DND-41 (cell line): ENCODE measurements around the gene GPHN.

Experiments used
- ATAC-seq: fragments of 200-7000 bp; cut with Tn5 transposase; 3 replicates; pipeline ENCODE4 v1.9.1; 2021; ENCODE audit warnings: low read depth; ENCODE audit not compliant: insufficient read depth
- DNase-seq: peaks from one replicate; pipeline ENCODE4 v3.0.0-alpha.2; 2020
- H2AFZ ChIP-seq: 2 replicates; pipeline ENCODE4 v1.6.0; 2012; ENCODE audit warnings: low read depth, low read length
- H3K27ac ChIP-seq: 2 replicates; pipeline ENCODE4 v1.5.1; 2012; ENCODE audit warnings: low read length, inconsistent platforms
- H3K27me3 ChIP-seq: fragments of 200-600 bp; sonication (generic); 2 replicates; pipeline ENCODE4 v1.6.0; 2012; ENCODE audit warnings: low read length, mild to moderate bottlenecking, inconsistent platforms; ENCODE audit not compliant: insufficient read depth, poor library complexity
- H3K36me3 ChIP-seq: 2 replicates; pipeline ENCODE4 v1.5.1; 2012; ENCODE audit warnings: low read length, inconsistent platforms; ENCODE audit not compliant: insufficient read depth
- H3K4me1 ChIP-seq: 2 replicates; pipeline ENCODE4 v1.5.1; 2012; ENCODE audit warnings: mild to moderate bottlenecking, low read length; ENCODE audit not compliant: insufficient read depth
- H3K4me2 ChIP-seq: 2 replicates; pipeline ENCODE4 v1.6.0; 2012; ENCODE audit warnings: mild to moderate bottlenecking, moderate library complexity, low read length, inconsistent platforms; ENCODE audit not compliant: insufficient read depth
- H3K4me3 ChIP-seq, 2 experiments: fragments of 200-600 bp in 1 of 2; shearing (Covaris generic) in 1 of 2; 2 replicates each; pipeline ENCODE4 v1.5.1; 2012 to 2016; ENCODE audit warnings: inconsistent platforms in 2 of 2, low read length in 2 of 2, mild to moderate bottlenecking in 2 of 2, low read depth in 1 of 2, moderate library complexity in 1 of 2
- H3K79me2 ChIP-seq: 2 replicates; pipeline ENCODE4 v1.6.0; 2012; ENCODE audit warnings: low read length, inconsistent platforms; ENCODE audit not compliant: insufficient read depth
- H3K9ac ChIP-seq: 2 replicates; pipeline ENCODE4 v1.6.0; 2012; ENCODE audit warnings: low read depth, mild to moderate bottlenecking, inconsistent platforms, low read length, moderate library complexity
- H3K9me3 ChIP-seq: 2 replicates; pipeline ENCODE4 v1.5.1; 2012; ENCODE audit warnings: low read length, moderate library complexity, mild to moderate bottlenecking, inconsistent platforms; ENCODE audit not compliant: insufficient read depth, severe bottlenecking
- H4K20me1 ChIP-seq: 2 replicates; pipeline ENCODE4 v1.6.0; 2012; ENCODE audit warnings: low read length; ENCODE audit not compliant: insufficient read depth
- EZH2 ChIP-seq: IDR thresholded peaks from 3 replicates; pipeline ENCODE4 v1.6.1; 2012; ENCODE audit warnings: borderline replicate concordance, low read depth, mild to moderate bottlenecking, moderate library complexity, low read length, inconsistent platforms; ENCODE audit not compliant: severe bottlenecking
- TF ChIP-seq, protein P1 (sequence below): IDR thresholded peaks from 2 replicates; pipeline ENCODE4 v1.5.1; 2012; ENCODE audit warnings: borderline replicate concordance, low read length, moderate library complexity, mild to moderate bottlenecking; ENCODE audit not compliant: poor library complexity, severe bottlenecking; ENCODE audit errors: extremely low read depth

GPHN gene

DNA sequence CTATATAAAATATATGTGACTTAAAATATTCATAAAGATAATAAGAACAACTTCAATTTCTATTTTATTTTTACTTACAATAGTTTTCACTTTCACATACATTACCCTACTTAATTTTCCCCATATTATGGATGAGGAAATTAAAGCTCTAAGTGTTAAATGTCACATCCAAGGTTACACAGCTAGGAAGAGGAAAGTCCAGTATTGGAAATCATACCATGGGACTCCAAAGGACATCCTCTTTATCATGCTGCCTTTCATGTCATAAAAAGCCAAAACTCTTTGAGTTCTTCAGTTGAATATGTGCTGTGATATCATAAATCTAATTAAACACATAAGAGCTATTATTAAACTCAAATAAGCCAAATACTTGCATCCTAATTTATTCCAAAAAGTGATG, 508.9 kb downstream of the GPHN start:
- TF ChIP-seq, protein P1, sequence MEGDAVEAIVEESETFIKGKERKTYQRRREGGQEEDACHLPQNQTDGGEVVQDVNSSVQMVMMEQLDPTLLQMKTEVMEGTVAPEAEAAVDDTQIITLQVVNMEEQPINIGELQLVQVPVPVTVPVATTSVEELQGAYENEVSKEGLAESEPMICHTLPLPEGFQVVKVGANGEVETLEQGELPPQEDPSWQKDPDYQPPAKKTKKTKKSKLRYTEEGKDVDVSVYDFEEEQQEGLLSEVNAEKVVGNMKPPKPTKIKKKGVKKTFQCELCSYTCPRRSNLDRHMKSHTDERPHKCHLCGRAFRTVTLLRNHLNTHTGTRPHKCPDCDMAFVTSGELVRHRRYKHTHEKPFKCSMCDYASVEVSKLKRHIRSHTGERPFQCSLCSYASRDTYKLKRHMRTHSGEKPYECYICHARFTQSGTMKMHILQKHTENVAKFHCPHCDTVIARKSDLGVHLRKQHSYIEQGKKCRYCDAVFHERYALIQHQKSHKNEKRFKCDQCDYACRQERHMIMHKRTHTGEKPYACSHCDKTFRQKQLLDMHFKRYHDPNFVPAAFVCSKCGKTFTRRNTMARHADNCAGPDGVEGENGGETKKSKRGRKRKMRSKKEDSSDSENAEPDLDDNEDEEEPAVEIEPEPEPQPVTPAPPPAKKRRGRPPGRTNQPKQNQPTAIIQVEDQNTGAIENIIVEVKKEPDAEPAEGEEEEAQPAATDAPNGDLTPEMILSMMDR: no peak
- no peak for TF ChIP-seq EZH2
- ATAC-seq: no peak

DNA sequence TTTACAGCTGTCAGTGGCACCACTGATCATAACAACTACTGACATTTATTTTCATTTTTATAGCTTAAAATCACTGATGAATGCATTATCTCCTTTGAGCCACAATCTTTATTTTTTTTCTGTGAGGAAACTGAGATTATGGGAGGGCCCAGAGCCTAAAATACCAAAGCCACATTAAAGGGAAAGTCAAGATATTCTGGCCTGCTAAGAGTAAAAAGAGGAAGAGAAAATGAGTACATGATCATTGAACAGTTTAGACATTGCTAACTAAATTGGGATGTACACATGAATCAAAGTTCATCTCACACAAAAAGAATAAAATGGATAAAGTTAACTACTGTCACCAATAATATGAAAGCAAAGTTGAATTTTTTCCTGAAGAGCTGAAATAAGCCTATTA, 510.8 kb downstream of the GPHN start:
- no peak for DNase-seq
- ATAC-seq: no peak
- no peak overlapping the region for H3K4me3 ChIP-seq
- no peaks in the 10 kb centered on the region; the same call in 1 of the 2 replicates for H3K4me1 ChIP-seq
- H3K27me3 ChIP-seq: no peaks in the 10 kb centered on the region
- no peak overlapping the region for H2AFZ ChIP-seq
- no peak overlapping the region for H3K9ac ChIP-seq
- no peaks in the 10 kb centered on the region for H3K36me3 ChIP-seq
- no peak overlapping the region for H3K4me2 ChIP-seq
- no peak for TF ChIP-seq EZH2
- TF ChIP-seq, protein P1: no peak
- H3K27ac ChIP-seq: no peak overlapping the region
- no peaks in the 10 kb centered on the region for H3K79me2 ChIP-seq
- H4K20me1 ChIP-seq: no peaks in the 10 kb centered on the region
- H3K9me3 ChIP-seq: no peaks in the 10 kb centered on the region

More for the DNA sequence above, 508.9 kb downstream of the GPHN start:
- Histone ChIP-seq H3K4me1 (no peaks in the 10 kb centered on the region; the same call in 1 of the 2 replicates), H3K36me3 (no peaks in the 10 kb centered on the region), H3K4me2 (no peak overlapping the region), H3K27me3 (no peaks in the 10 kb centered on the region), H3K9ac (no peak overlapping the region), H3K9me3 (no peaks in the 10 kb centered on the region), H2AFZ (no peak overlapping the region), H4K20me1 (no peaks in the 10 kb centered on the region), H3K79me2 (no peaks in the 10 kb centered on the region), H3K27ac (no peak overlapping the region), H3K4me3 (no peak overlapping the region)
- DNase-seq: no peak

DNA sequence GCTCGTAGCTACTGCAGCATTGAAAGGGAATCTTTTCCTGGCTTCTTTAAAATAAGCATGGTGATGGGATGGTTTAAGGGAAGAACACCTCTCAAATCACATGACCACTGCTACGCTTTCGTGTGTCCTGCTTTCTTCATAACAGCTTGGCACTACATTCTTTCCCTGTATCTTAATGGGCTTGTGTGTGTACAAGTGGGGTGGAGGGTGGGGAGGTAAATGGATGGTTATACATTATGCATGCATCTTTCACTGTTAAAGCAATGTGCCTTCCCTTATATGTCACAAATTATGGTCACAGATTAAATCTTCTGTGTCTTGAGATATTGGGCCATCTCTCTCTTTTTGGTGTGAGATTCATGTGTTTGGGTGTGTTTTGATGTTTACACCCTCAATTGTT, 511.8 kb downstream of the GPHN start:
- ATAC-seq (no peak), DNase-seq (no peak)
- Histone ChIP-seq H3K9ac (no peak overlapping the region), H4K20me1 (no peaks in the 10 kb centered on the region), H3K36me3 (peaks cover 3% of the 10 kb centered on the region; the same call in 1 of the 2 replicates), H3K79me2 (no peaks in the 10 kb centered on the region), H3K4me3 (no peak overlapping the region), H3K4me1 (no peaks in the 10 kb centered on the region; the same call in 1 of the 2 replicates), H3K27ac (no peak overlapping the region), H3K27me3 (no peaks in the 10 kb centered on the region), H3K9me3 (peaks cover 6% of the 10 kb centered on the region), H2AFZ (no peak overlapping the region), H3K4me2 (no peak overlapping the region)
- no peak for TF ChIP-seq EZH2

DNA sequence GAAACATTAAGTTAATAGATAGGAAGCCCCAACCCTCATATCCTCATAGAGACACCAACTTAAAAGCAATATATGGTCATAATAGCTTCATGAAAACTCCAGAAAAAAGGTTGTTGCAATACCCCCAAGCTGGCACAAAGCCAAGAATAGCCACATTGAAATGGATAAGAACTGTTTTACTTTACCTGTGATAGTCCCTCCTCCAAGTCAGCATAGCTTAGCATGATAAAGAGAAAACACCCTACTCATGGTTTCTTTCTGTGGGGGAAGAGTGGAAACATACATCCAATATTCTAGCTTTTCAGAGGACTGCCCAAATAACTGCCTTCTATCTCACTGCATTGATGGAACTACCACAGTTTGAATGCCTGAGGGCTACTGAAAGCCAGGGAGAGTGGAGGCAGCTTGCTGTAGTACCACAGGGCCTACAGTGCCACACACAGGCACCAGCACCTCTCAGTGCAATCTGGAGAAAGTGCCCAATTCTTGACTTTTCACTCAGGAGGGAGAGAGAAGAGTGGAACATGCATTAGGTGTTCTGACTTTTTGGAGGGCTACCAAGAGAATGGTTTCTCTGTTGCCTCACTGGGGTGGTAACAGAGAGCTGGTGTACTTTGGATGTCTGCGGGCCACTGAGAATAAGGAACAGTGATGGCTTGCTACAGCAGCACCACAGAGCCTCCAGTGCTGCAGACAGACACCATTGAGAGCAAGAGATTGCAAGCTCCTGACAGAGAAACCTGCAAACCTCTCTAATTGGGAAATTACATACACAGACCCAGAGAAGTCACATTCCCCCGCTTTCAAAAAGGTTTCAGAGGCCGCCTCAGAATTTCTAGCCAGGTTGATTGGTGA, 524.2 kb downstream of the GPHN start:
- DNase-seq: no peak
- no peaks in the 10 kb centered on the region for H4K20me1 ChIP-seq

More for the DNA sequence above, 524.2 kb downstream of the GPHN start:
- Histone ChIP-seq H3K9ac (no peak overlapping the region), H3K36me3 (peaks cover 5% of the 10 kb centered on the region; the same call in 1 of the 2 replicates), H3K9me3 (peaks cover 15% of the 10 kb centered on the region), H3K4me2 (no peak overlapping the region), H3K79me2 (no peaks in the 10 kb centered on the region), H3K4me1 (no peaks in the 10 kb centered on the region), H3K27me3 (no peaks in the 10 kb centered on the region), H2AFZ (no peak overlapping the region), H3K4me3 (no peak overlapping the region), H3K27ac (no peak overlapping the region)
- no peak for ATAC-seq
- TF ChIP-seq, protein P1: no peak
- TF ChIP-seq EZH2: no peak
